GM18520 (cell line): ENCODE results near the gene DTNB.
"Not testable (repeated sequence)": the region's sequence is repeated elsewhere in the genome, so short reads cannot be mapped to it uniquely, and the experiment has no call there.

Source experiments
- ATAC-seq: cut with Tn5 transposase; IDR thresholded peaks from one replicate; pipeline ENCODE4 v1.9.1; 2021; ENCODE audit not compliant: unreplicated experiment

Gene DTNB

GRCh38 chr2:25684577-25685473, 11.4 kb upstream of the DTNB start:
- no peak for ATAC-seq

GRCh38 chr2:25682082-25682481, 8.7 kb upstream of the DTNB start:
- no peak for ATAC-seq

GRCh38 chr2:25677877-25678276, 4.5 kb upstream of the DTNB start:
- ATAC-seq: no peak

DNA sequence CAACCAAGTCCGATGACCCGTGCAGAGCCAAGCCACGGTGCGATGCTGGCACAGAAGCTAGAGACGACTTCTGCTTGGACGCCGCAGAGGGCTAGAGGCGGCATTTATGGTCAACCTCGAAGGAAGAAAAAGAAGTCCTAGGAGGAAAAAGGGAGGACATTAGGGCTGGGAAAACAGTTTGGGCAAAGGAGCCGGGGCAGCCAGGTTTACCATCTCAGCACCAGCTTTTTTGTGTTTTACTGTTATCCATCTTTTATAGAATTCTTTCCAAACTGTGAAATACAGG, 643 bp upstream of the DTNB start:
- no peak for ATAC-seq

DNA sequence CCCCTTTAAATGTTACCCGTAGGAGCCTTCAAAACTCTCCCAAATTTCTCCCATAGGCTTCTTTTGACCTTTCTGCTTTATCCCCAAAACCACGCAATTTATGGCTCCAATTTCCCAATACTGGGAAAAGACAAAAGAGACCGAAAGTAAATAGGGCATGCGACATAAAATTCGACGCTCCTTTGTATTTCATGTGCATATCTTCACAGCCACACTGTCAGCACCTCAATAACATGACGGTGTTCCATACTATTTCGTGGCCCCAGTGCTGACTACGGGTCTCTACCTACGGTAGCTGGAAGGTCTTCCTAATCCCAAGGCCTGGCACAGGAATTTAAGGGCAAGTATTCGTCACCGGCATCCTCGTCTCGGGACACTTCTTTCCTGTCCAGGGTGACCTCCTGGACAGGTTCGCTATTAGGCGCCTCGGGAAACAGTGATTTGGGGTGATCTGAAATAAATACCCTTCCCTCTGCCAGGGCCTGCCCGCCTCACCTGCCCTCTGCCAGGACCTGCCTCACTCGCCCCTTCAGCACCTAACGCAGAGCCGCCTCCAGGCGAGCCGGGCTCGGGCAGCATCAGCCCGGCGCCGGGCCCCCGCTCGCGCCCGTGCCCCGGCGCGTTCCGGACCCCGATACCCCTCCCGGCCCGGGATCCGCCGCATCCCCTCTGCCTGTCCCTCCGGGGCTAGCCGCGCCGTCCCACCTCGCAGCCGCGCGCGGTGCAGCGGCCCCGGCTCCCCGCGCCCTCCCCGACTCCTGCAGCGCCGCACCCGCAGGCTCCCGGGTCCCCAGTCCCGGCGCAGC, 680 bp downstream of the DTNB start:
- ATAC-seq: peak; percentile 42

DNA sequence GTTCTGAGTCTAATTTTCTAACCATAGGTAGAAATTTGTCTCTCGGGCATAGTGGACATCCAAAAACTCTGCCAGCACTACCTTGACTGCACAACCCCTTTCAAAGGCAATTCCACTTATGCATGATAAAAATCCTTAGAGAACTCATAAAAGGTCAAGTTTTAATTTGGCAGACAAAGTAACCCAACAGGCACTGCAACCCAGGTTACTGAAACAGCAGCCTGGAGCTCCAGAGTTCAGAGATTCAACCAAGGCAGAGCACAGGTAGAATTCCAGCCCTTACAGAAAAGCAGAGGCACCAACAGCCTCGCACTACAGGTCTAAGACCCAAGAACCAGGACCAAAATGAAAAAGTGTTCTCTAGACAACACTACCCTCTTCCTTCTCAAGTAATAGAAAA, 1.8 kb downstream of the DTNB start:
- ATAC-seq: no peak

DNA sequence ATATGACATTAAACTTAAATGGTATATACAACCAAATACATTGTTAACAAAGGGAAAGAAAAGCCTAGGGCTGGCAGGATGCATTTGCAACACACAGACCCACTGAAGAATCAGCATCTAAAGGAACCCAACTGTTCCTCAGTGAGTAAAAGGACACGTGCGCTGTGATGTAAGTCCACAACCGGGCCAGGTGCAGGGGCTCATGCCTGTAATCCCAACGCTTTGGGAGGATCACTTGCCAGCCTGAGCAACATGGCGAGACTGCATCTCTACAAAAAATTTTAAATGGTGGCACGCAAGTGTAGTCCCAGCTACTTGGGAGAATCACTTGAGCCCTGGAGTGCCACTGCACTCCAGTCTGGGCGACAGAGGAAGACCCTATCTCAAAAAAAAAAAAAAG, 3.9 kb downstream of the DTNB start:
- ATAC-seq: no peak

DNA sequence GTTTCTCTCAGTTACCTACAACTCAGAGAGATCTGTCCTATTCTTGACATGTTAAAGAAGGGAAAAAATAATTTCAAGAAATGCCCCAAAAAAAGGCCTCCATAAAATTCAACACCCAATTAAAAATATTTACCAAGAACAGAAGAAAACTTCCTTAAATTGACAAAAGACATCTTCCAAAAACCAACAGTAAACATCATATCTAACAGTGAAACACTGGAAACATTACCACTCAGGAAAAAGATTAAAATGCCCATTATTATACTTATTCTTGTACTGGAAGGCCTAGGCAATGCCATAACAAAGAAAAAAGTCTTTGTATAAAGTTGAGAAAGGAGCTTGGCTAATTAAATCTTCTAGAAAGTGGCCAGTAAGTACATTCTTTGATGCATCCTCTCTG, 7.2 kb downstream of the DTNB start:
- ATAC-seq: no peak

- not testable (repeated sequence) for ATAC-seq
Measured at GRCh38 chr2:25665429-25665828, 7.9 kb downstream of the DTNB start.

GRCh38 chr2:25664965-25665307, 8.4 kb downstream of the DTNB start:
- ATAC-seq: no peak

DNA sequence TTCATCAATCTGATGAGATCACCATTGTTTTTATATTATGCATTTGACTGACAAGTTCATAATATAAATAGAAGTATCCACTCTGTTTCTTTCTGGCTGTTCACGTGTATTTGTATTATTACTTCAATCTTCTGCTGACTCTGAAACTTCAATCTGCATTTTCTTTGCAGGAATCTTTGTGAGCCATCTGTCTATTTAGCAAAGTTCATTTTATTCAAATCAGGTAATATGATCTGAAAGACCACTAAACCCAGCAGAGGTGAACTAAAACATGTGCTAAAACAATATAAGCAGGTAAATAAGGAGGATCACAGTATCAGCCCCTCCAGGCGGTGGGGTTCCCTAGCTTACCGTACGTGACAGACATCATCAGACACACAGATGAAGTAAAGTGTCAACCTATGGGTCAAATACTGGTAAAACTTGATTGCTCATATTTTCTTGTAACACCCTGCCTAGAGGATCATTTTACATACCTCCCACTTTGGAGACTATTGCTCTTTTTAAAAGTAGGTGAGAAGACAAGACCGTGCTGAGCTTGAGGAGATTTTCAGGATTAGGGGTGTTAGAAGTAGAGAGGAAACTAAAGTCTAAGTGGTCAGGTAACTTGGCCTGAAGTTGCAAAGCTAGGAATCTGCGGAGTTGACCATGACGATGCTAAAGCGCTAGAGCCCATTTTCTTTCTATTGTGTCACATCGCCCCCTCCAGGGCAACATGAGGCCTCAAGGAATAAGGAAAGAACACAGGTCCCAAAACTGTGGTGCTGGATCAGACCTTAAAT, 9.0 kb downstream of the DTNB start:
- ATAC-seq: no peak

- no peak for ATAC-seq
Measured at GRCh38 chr2:25655316-25655715, 18.1 kb downstream of the DTNB start.

DNA sequence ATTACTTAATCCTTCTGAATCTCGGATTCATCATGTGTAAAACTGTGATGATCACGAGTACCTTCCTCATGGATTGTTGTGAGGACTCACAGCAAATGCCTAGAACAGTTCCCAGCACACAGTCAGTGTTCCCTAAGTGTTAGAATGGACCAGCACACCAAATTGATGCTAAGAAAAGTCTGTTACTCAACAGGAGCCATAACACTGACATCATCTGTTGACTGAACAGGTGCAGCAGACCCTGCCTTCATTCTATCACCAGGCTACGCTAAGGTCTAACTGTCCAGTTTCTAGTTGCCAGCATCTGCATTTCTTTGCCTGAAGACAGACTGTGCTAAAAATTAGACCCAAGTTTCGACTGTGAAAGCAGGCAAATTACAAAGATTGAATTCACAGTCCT, 18.6 kb downstream of the DTNB start:
- no peak for ATAC-seq

DNA sequence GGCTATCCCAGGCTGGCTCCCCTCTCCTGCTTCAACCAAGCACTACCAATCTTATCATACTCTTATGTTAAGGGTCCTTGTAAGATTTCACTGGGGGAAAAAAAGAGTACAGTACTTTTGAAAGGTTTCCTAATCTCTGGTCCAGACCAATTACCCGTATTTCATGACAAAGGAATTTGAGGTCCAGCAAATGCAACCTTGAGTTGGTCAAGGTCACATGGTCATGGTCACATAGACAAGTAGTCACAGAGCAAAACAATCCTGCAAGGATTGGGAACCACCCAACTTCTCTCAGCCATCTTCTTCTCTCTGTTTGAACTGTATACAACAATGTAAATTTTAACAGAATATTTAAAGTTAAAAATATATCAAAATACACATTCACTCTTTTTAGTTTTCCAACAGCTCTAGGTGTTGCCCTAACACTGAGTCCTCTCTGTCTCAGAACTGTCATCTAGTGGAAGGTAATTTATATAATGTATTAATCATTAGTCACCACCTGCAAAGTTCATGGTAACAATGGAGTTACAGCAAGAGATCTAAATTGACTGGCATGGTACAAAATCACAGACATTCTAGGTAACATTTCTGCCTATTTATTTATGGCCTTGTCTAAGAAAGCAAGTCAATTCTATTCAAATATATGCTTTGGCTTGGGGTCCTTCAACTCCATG, 21.5 kb downstream of the DTNB start:
- ATAC-seq: no peak

DNA sequence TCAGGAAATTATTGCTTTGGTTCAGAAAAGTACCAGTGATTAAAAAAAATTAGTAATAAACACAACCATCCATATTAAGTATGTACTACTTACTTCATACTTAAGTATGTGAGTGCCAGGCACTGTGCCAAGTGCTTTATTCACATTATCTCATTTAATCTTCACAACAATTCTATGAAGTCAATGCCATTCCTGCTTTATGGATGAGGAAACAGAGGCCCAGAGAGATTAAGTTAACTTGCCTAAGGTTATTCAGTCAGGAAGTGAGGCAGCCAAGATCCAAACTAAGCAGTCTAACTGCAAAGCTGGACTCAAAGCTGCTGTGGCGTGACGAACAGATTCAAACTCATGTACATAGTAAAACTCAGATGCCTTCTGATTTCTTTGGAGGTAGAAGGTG, 22.3 kb downstream of the DTNB start:
- ATAC-seq: no peak

- ATAC-seq: no peak
Measured at GRCh38 chr2:25650256-25650655, 23.1 kb downstream of the DTNB start.

DNA sequence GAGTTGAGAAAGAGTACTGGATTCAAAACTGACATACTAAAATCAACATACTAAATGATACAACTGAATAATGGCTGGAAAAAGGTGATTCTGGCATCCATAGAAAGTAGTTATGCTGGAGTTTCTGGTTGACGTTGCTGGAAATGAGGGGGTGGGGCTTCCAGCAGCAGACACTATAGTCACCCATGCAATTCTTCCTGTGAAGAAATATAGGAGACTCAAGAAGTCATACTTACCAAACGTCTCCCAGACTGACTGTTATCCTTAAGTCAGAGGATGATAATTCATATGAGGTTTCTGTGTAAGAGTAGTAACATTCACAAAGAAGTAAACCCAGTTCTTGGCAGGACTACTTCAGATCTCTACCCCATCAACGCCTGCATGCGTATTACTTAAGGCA, 23.6 kb downstream of the DTNB start:
- ATAC-seq: no peak

DNA sequence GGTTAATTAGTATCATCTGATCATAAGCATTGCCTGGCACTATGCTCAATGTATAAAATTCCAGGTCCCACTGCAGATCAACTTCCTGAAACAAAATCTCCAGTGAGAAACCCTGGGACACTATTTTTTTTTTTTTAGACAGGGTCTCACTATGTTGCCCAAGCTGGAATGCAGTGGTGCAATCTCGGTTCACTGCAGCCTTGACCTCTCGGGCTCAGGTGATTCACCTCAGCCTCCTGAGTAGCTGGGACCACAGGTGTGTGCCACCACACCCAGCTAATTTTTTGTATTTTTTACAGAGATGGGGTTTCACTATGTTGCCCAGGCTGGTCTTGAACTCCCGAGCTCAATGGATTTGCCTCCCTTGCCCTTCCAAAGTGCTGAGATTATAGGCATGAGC, 31.1 kb downstream of the DTNB start:
- ATAC-seq: no peak

DNA sequence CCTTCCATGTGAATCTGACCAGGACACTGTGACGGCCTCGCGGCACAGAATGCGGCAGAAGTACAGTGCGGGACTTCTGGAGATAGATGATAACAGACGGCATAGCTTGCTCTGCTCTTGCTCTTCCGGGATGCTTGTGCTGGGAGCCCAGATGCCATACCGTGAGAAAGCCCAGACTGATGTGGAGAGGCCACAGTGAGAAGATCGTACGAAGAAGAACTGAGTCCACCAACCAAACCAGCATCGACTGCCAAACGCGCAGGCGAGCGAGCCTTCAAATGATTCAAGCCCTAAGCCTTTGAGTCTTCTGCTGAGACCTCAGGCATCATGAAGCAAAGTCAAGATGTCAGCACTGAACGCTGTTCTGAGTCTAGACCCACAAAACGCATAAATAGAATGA, 33.7 kb downstream of the DTNB start:
- no peak for ATAC-seq

DNA sequence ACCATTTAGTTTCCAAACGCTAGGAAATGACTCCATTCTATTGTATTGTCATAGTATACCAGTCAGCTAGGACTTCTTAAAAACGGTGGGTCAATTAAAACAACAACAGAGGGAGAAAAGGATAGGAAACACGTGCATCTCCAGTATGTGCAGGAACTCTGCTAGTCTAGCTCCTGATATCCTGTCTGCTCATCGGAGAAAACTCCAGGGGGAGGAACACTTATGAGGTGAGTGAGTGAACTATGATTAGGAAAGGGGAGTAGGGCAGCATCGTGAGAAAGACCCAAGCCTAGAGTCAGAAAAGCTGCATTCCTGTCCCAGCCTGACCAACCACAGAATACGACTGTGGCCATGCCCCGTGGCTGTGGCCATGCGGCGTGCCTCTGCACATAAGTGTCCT, 34.2 kb downstream of the DTNB start:
- ATAC-seq: no peak

GRCh38 chr2:25635797-25636196, 37.6 kb downstream of the DTNB start:
- no peak for ATAC-seq
